KMS-11 (cell line): ENCODE measurements around the gene USP34.

Experiments used
- H2AFZ ChIP-seq: fragments of 200-600 bp; sonication (generic); 2 replicates; pipeline ENCODE4 v1.6.1; 2016; ENCODE audit warnings: antibody characterized with exemption, mixed run types, low read depth
- H3K27ac ChIP-seq: fragments of 200-600 bp; sonication (generic); 2 replicates; pipeline ENCODE4 v1.6.1; 2016; ENCODE audit warnings: mild to moderate bottlenecking, mixed run types
- H3K27me3 ChIP-seq: fragments of 200-600 bp; sonication (generic); 2 replicates; pipeline ENCODE4 v1.6.1; 2017; ENCODE audit warnings: mild to moderate bottlenecking, low read depth, mixed run types, moderate library complexity; ENCODE audit not compliant: insufficient read depth
- H3K36me3 ChIP-seq: fragments of 200-600 bp; sonication (generic); 2 replicates; pipeline ENCODE4 v1.6.1; 2017; ENCODE audit warnings: mild to moderate bottlenecking, mixed run types; ENCODE audit not compliant: insufficient read depth
- H3K4me1 ChIP-seq: fragments of 200-600 bp; sonication (generic); 2 replicates; pipeline ENCODE4 v1.6.1; 2016; ENCODE audit warnings: mild to moderate bottlenecking, low read depth, mixed run types; ENCODE audit not compliant: poor library complexity, severe bottlenecking
- H3K4me2 ChIP-seq: fragments of 200-600 bp; sonication (generic); 2 replicates; pipeline ENCODE4 v1.7.0; 2016; ENCODE audit warnings: mild to moderate bottlenecking, mixed run types
- H3K4me3 ChIP-seq: fragments of 200-600 bp; sonication (generic); IDR thresholded peaks from 2 replicates; pipeline ENCODE4 v1.6.1; 2017; ENCODE audit warnings: low read depth, low read length, mixed read lengths; ENCODE audit not compliant: insufficient read depth
- H3K79me2 ChIP-seq: fragments of 200-600 bp; sonication (generic); 2 replicates; pipeline ENCODE4 v1.6.1; 2016; ENCODE audit warnings: low read depth, mixed run types; ENCODE audit not compliant: insufficient read depth
- H3K9ac ChIP-seq: fragments of 200-600 bp; sonication (generic); 2 replicates; pipeline ENCODE4 v1.6.1; 2016; ENCODE audit warnings: mild to moderate bottlenecking, mixed run types
- H4K20me1 ChIP-seq: fragments of 200-600 bp; sonication (generic); 2 replicates; pipeline ENCODE4 v1.6.1; 2016; ENCODE audit warnings: mild to moderate bottlenecking, mixed run types; ENCODE audit not compliant: insufficient read depth
- TF ChIP-seq, protein P1 (sequence below): fragments of 200-600 bp; sonication (generic); conservative IDR thresholded peaks from 2 replicates; pipeline ENCODE4 v1.6.1; 2017; ENCODE audit warnings: low read depth, mild to moderate bottlenecking, antibody characterized with exemption, low read length, moderate library complexity, mixed read lengths

Gene USP34

GRCh38 chr2:61419570-61419969, 51.3 kb downstream of the USP34 start:
- Histone ChIP-seq H3K4me1 (peaks cover 24% of the 10 kb centered on the region), H3K36me3 (no peaks in the 10 kb centered on the region), H3K27me3 (no peaks in the 10 kb centered on the region), H3K27ac (no peak overlapping the region), H3K4me2 (peak overlapping the region; percentile 12; the same call in 1 of the 2 replicates), H4K20me1 (peaks cover 43% of the 10 kb centered on the region), H3K4me3 (no peak overlapping the region), H3K79me2 (peaks cover 48% of the 10 kb centered on the region), H2AFZ (no peak overlapping the region), H3K9ac (no peak overlapping the region)
- TF ChIP-seq, protein P1, sequence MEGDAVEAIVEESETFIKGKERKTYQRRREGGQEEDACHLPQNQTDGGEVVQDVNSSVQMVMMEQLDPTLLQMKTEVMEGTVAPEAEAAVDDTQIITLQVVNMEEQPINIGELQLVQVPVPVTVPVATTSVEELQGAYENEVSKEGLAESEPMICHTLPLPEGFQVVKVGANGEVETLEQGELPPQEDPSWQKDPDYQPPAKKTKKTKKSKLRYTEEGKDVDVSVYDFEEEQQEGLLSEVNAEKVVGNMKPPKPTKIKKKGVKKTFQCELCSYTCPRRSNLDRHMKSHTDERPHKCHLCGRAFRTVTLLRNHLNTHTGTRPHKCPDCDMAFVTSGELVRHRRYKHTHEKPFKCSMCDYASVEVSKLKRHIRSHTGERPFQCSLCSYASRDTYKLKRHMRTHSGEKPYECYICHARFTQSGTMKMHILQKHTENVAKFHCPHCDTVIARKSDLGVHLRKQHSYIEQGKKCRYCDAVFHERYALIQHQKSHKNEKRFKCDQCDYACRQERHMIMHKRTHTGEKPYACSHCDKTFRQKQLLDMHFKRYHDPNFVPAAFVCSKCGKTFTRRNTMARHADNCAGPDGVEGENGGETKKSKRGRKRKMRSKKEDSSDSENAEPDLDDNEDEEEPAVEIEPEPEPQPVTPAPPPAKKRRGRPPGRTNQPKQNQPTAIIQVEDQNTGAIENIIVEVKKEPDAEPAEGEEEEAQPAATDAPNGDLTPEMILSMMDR, result no peak

DNA sequence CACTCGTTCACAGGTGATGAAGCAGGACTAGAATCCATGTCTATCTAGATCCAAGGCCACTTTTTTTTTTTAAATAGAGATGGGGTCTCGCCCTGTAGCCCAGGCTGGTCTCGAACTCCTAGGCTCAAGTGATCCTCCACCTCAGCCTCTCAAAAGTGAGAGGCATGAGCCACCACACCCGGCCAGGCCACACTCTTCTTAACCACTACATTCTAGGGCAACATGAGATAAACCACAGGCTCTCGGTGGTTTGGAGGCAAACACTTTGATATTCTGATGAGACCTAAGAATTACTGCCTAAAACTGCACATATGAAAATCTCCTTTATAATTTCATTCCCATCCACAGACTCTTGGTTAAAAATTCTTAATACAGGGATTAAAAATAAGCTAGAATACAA, 51.8 kb downstream of the USP34 start:
- H3K79me2 ChIP-seq, result peaks cover 43% of the 10 kb centered on the region
- H4K20me1 ChIP-seq, result peaks cover 42% of the 10 kb centered on the region
- no peak overlapping the region for H3K9ac ChIP-seq
- H3K4me1 ChIP-seq, result peaks cover 24% of the 10 kb centered on the region
- H3K36me3 ChIP-seq, result no peaks in the 10 kb centered on the region
- TF ChIP-seq, protein P1, result no peak
- no peaks in the 10 kb centered on the region for H3K27me3 ChIP-seq
- H2AFZ ChIP-seq, result no peak overlapping the region
- H3K4me2 ChIP-seq, result peak overlapping the region; percentile 12; the same call in 1 of the 2 replicates
- H3K27ac ChIP-seq, result no peak overlapping the region
- no peak overlapping the region for H3K4me3 ChIP-seq

- H3K4me3 ChIP-seq, result no peak overlapping the region
- H4K20me1 ChIP-seq, result peaks cover 32% of the 10 kb centered on the region
- TF ChIP-seq, protein P1, result no peak
- H2AFZ ChIP-seq, result no peak overlapping the region
- H3K79me2 ChIP-seq, result peaks cover 23% of the 10 kb centered on the region; the same call in 1 of the 2 replicates
- no peak overlapping the region for H3K27ac ChIP-seq
- no peaks in the 10 kb centered on the region for H3K27me3 ChIP-seq
- peaks cover 24% of the 10 kb centered on the region for H3K4me1 ChIP-seq
- no peak overlapping the region for H3K4me2 ChIP-seq
- no peaks in the 10 kb centered on the region for H3K36me3 ChIP-seq
- H3K9ac ChIP-seq, result no peak overlapping the region
These were observed 53.8 kb downstream of the USP34 start for GRCh38 chr2:61416871-61417645.

DNA sequence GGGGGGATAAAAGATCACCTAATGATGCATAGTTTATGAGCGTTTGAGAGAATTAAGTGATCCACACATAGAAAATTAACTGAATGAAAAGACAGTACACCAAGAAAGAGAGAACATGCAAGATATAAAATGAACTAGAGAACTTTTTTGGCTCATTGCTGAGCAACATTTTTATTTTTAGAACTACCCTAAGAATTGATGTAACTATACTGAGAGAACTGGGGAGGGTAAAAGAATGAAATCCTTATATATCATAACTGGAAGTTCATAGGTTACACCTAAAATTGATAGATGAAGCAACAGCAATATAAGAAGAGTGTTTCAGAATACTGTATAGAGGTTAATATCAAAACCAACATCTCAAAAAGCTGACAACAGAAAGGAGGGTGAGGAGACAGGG, 55.6 kb downstream of the USP34 start:
- H3K27me3 ChIP-seq, result no peaks in the 10 kb centered on the region
- H3K4me3 ChIP-seq, result no peak overlapping the region
- no peaks in the 10 kb centered on the region for H3K36me3 ChIP-seq
- TF ChIP-seq, protein P1, result no peak
- peaks cover 23% of the 10 kb centered on the region for H3K4me1 ChIP-seq
- H3K9ac ChIP-seq, result no peak overlapping the region
- H4K20me1 ChIP-seq, result peaks cover 21% of the 10 kb centered on the region
- peaks cover 5% of the 10 kb centered on the region; the same call in 1 of the 2 replicates for H3K79me2 ChIP-seq
- no peak overlapping the region for H2AFZ ChIP-seq
- H3K4me2 ChIP-seq, result no peak overlapping the region
- no peak overlapping the region for H3K27ac ChIP-seq
